HEK293 (cell line): ENCODE data around the gene SLC2A4.
A peak's percentile ranks its signal among the peaks of the same experiment; 100 is the strongest.

Source experiments
- CTCF ChIA-PET: fragments of 350-600 bp; formaldehyde crosslinking; extraction: SDS; loops from one replicate; lab custom pipeline; 2021; ENCODE audit warnings: antibody characterized with exemption; lab: Yijun Ruan, JAX
- POLR2A ChIA-PET: fragments of 300-600 bp; formaldehyde crosslinking; extraction: SDS; loops from one replicate; lab custom pipeline; 2020; ENCODE audit warnings: antibody characterized with exemption, inconsistent platforms; lab: Yijun Ruan, JAX
- H3K27ac ChIP-seq: fragments of 200-500 bp; sonication (Bioruptor generic); 2 replicates; pipeline ENCODE4 v1.5.1; 2014; ENCODE audit warnings: low read depth, low read length, control low read depth, inconsistent platforms; ENCODE audit errors: extremely low read depth
- H3K36me3 ChIP-seq, 2 experiments: fragments of 200-500 bp in 1 of 2; sonication (Bioruptor generic) in 1 of 2; 1 replicate in 1 of 2; 2 replicates in 1 of 2; pipeline ENCODE4 v1.5.1; 2014 to 2017; ENCODE audit warnings: inconsistent platforms in 2 of 2, low read length in 2 of 2; ENCODE audit not compliant: control insufficient read depth in 2 of 2, insufficient read depth in 1 of 2
- H3K4me1 ChIP-seq: fragments of 200-500 bp; sonication (Bioruptor generic); 2 replicates; pipeline ENCODE4 v1.5.1; 2014; ENCODE audit warnings: mild to moderate bottlenecking, low read length, inconsistent platforms; ENCODE audit not compliant: control insufficient read depth, insufficient read depth
- H3K4me3 ChIP-seq: 2 replicates; pipeline ENCODE4 v1.5.1; 2011; ENCODE audit warnings: low read depth, mild to moderate bottlenecking, control low read depth, low read length, moderate library complexity
- H3K9me3 ChIP-seq: fragments of 200-500 bp; sonication (Bioruptor generic); 2 replicates; pipeline ENCODE4 v1.5.1; 2014; ENCODE audit warnings: low read depth, low read length, inconsistent platforms; ENCODE audit not compliant: control insufficient read depth, insufficient read depth
- GLI4 ChIP-seq: fragments of 450-650 bp; formaldehyde crosslinking; IDR thresholded peaks from 2 replicates; pipeline ENCODE4 v1.5.1; 2016; ENCODE audit warnings: missing biosample characterization, missing genetic modification characterization
- SP3 ChIP-seq: fragments of 450-650 bp; formaldehyde crosslinking; IDR thresholded peaks from 2 replicates; pipeline ENCODE4 v1.5.1; 2016; ENCODE audit warnings: missing biosample characterization, missing genetic modification characterization
- ZNF335 ChIP-seq: fragments of 450-650 bp; formaldehyde crosslinking; conservative IDR thresholded peaks from 2 replicates; pipeline ENCODE4 v1.5.1; 2016; ENCODE audit warnings: missing biosample characterization, missing genetic modification characterization
- ZNF350 ChIP-seq: fragments of 450-650 bp; formaldehyde crosslinking; IDR thresholded peaks from 2 replicates; pipeline ENCODE4 v1.5.0; 2017; ENCODE audit warnings: missing biosample characterization, mild to moderate bottlenecking, missing genetic modification characterization
- ZNF426 ChIP-seq: fragments of 450-650 bp; formaldehyde crosslinking; IDR thresholded peaks from 2 replicates; pipeline ENCODE4 v1.5.1; 2017; ENCODE audit warnings: missing biosample characterization, missing genetic modification characterization, mild to moderate bottlenecking, inconsistent platforms, moderate library complexity
- ZNF548 ChIP-seq: fragments of 450-650 bp; formaldehyde crosslinking; IDR thresholded peaks from 2 replicates; pipeline ENCODE4 v1.5.1; 2016; ENCODE audit warnings: missing biosample characterization, missing genetic modification characterization
- ZNF76 ChIP-seq: fragments of 450-650 bp; formaldehyde crosslinking; IDR thresholded peaks from 2 replicates; pipeline ENCODE4; 2016; ENCODE audit warnings: low read depth, missing biosample characterization, missing genetic modification characterization, borderline replicate concordance
- ZNF791 ChIP-seq: fragments of 450-650 bp; formaldehyde crosslinking; IDR thresholded peaks from 2 replicates; pipeline ENCODE4 v1.5.1; 2016; ENCODE audit warnings: missing biosample characterization, missing genetic modification characterization
- TF ChIP-seq, protein P1 (sequence below): fragments of 450-650 bp; IDR thresholded peaks from 2 replicates; pipeline ENCODE4 v1.5.1; 2018; ENCODE audit warnings: missing biosample characterization, missing genetic modification characterization
- TF ChIP-seq, protein P2 (sequence below): fragments of 450-650 bp; formaldehyde crosslinking; IDR thresholded peaks from 2 replicates; pipeline ENCODE4 v1.5.1; 2017; ENCODE audit warnings: missing biosample characterization, mild to moderate bottlenecking, missing genetic modification characterization, moderate library complexity
- TF ChIP-seq, protein P3 (sequence below): fragments of 450-650 bp; formaldehyde crosslinking; conservative IDR thresholded peaks from 2 replicates; pipeline ENCODE4 v1.5.1; 2016; ENCODE audit warnings: low read depth, missing biosample characterization, missing genetic modification characterization
- TF ChIP-seq, protein P4 (sequence below): fragments of 450-650 bp; formaldehyde crosslinking; optimal IDR thresholded peaks from 2 replicates; pipeline ENCODE3; 2016; ENCODE audit warnings: missing biosample characterization, mild to moderate bottlenecking, missing genetic modification characterization
- TF ChIP-seq, protein P5 (sequence below): fragments of 450-650 bp; formaldehyde crosslinking; IDR thresholded peaks from 2 replicates; pipeline ENCODE4 v1.5.1; 2016; ENCODE audit warnings: missing biosample characterization, missing genetic modification characterization

The SLC2A4 gene

GRCh38 chr17:7328840-7329373 is 47.4 kb downstream of the SLC2A4 start, which contains the start of gene NEURL4:
TSS of gene NEURL4 (minus strand) at chr17:7329335. CDS start at chr17:7329312, 23 bp downstream.
- peak within 1 kb of the TSS; percentile 86 for H3K27ac ChIP-seq
- peaks cover 9% of the 10 kb centered on the region for H3K4me1 ChIP-seq
- H3K9me3 ChIP-seq = no peaks in the 10 kb centered on the region
- H3K36me3 ChIP-seq = peaks cover 7 to 34% of the 10 kb centered on the region in 2 experiments; a peak in 2 of 3 replicates
- ChIA-PET CTCF (interaction anchor here (0.7 to 2.8 kb wide), 11 partner anchors 15 to 278 kb away, joined by 3 to 29 read pairs (median 4); partner anchors contain the start of genes SENP3, TMEM102, TMEM95 and ZBTB4), POLR2A (interaction anchor here (0.7 to 2.9 kb wide), 34 partner anchors 9 to 1100 kb away, joined by 3 to 42 read pairs (median 7); partner anchors contain the start of genes EFNB3, FXR2, GABARAP and GPS2)
- TF ChIP-seq, protein P1, sequence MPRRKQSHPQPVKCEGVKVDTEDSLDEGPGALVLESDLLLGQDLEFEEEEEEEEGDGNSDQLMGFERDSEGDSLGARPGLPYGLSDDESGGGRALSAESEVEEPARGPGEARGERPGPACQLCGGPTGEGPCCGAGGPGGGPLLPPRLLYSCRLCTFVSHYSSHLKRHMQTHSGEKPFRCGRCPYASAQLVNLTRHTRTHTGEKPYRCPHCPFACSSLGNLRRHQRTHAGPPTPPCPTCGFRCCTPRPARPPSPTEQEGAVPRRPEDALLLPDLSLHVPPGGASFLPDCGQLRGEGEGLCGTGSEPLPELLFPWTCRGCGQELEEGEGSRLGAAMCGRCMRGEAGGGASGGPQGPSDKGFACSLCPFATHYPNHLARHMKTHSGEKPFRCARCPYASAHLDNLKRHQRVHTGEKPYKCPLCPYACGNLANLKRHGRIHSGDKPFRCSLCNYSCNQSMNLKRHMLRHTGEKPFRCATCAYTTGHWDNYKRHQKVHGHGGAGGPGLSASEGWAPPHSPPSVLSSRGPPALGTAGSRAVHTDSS (tag by site-specific recombination) = no peak
- TF ChIP-seq ZNF76 (tag by site-specific recombination) (0 out of 2 replicates have a peak, but pooled peaks have one; percentile 12), GLI4 (tag by site-specific recombination) (0 out of 2 replicates have a peak, but pooled peaks have one; percentile 10), ZNF335 (peak; percentile 69), ZNF791 (tag by site-specific recombination) (no peak), ZNF548 (tag by site-specific recombination) (no peak), ZNF350 (tag by site-specific recombination) (no peak), ZNF426 (tag by site-specific recombination) (no peak), SP3 (tag by site-specific recombination) (no peak)
- TF ChIP-seq, protein P2, sequence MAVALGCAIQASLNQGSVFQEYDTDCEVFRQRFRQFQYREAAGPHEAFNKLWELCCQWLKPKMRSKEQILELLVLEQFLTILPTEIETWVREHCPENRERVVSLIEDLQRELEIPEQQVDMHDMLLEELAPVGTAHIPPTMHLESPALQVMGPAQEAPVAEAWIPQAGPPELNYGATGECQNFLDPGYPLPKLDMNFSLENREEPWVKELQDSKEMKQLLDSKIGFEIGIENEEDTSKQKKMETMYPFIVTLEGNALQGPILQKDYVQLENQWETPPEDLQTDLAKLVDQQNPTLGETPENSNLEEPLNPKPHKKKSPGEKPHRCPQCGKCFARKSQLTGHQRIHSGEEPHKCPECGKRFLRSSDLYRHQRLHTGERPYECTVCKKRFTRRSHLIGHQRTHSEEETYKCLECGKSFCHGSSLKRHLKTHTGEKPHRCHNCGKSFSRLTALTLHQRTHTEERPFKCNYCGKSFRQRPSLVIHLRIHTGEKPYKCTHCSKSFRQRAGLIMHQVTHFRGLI (tag by site-specific recombination) = no peak
- TF ChIP-seq, protein P3, sequence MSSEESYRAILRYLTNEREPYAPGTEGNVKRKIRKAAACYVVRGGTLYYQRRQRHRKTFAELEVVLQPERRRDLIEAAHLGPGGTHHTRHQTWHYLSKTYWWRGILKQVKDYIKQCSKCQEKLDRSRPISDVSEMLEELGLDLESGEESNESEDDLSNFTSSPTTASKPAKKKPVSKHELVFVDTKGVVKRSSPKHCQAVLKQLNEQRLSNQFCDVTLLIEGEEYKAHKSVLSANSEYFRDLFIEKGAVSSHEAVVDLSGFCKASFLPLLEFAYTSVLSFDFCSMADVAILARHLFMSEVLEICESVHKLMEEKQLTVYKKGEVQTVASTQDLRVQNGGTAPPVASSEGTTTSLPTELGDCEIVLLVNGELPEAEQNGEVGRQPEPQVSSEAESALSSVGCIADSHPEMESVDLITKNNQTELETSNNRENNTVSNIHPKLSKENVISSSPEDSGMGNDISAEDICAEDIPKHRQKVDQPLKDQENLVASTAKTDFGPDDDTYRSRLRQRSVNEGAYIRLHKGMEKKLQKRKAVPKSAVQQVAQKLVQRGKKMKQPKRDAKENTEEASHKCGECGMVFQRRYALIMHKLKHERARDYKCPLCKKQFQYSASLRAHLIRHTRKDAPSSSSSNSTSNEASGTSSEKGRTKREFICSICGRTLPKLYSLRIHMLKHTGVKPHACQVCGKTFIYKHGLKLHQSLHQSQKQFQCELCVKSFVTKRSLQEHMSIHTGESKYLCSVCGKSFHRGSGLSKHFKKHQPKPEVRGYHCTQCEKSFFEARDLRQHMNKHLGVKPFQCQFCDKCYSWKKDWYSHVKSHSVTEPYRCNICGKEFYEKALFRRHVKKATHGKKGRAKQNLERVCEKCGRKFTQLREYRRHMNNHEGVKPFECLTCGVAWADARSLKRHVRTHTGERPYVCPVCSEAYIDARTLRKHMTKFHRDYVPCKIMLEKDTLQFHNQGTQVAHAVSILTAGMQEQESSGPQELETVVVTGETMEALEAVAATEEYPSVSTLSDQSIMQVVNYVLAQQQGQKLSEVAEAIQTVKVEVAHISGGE (tag by site-specific recombination) = peak; percentile 40
- TF ChIP-seq, protein P4, sequence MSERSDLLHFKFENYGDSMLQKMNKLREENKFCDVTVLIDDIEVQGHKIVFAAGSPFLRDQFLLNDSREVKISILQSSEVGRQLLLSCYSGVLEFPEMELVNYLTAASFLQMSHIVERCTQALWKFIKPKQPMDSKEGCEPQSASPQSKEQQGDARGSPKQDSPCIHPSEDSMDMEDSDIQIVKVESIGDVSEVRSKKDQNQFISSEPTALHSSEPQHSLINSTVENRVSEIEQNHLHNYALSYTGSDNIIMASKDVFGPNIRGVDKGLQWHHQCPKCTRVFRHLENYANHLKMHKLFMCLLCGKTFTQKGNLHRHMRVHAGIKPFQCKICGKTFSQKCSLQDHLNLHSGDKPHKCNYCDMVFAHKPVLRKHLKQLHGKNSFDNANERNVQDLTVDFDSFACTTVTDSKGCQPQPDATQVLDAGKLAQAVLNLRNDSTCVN (tag by site-specific recombination) = peak; percentile 6
- TF ChIP-seq, protein P5, sequence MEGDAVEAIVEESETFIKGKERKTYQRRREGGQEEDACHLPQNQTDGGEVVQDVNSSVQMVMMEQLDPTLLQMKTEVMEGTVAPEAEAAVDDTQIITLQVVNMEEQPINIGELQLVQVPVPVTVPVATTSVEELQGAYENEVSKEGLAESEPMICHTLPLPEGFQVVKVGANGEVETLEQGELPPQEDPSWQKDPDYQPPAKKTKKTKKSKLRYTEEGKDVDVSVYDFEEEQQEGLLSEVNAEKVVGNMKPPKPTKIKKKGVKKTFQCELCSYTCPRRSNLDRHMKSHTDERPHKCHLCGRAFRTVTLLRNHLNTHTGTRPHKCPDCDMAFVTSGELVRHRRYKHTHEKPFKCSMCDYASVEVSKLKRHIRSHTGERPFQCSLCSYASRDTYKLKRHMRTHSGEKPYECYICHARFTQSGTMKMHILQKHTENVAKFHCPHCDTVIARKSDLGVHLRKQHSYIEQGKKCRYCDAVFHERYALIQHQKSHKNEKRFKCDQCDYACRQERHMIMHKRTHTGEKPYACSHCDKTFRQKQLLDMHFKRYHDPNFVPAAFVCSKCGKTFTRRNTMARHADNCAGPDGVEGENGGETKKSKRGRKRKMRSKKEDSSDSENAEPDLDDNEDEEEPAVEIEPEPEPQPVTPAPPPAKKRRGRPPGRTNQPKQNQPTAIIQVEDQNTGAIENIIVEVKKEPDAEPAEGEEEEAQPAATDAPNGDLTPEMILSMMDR (tag by site-specific recombination) = peak; percentile 86
- H3K4me3 ChIP-seq = peak within 1 kb of the TSS; percentile 64
